Testis (tissue), 3 donors: ENCODE results near the gene GRIP1. TPM values are rescaled to one million over a fixed set of nuclear protein-coding genes. Genes with fewer than 3 reads are reported as not detected.
"Not testable (repeated sequence)": the region's sequence is repeated elsewhere in the genome, so short reads cannot be mapped to it uniquely, and the experiment has no call there.

ENCODE experiments used
- DNase-seq: peaks from one replicate; pipeline ENCODE4 v3.0.0-alpha.2; 2019
- H3K27ac ChIP-seq, 2 donors: fragments of 200-600 bp; sonication (generic); one replicate each; pipeline ENCODE4 v1.5.1; 2019
- H3K27me3 ChIP-seq: fragments of 200-600 bp; sonication (generic); one replicate; pipeline ENCODE4 v1.5.1; 2019
- H3K36me3 ChIP-seq: fragments of 200-600 bp; sonication (generic); one replicate; pipeline ENCODE4 v1.5.1; 2017; ENCODE audit warnings: low read depth; ENCODE audit errors: missing control alignments
- H3K4me1 ChIP-seq: fragments of 200-600 bp; sonication (generic); one replicate; pipeline ENCODE4 v1.5.1; 2019
- H3K4me3 ChIP-seq, 2 donors: fragments of 200-600 bp; sonication (generic); one replicate each; pipeline ENCODE4 v1.5.1; 2017 to 2019
- H3K9me3 ChIP-seq: fragments of 200-600 bp; sonication (generic); one replicate; pipeline ENCODE4 v1.5.1; 2017
- POLR2A ChIP-seq: fragments of 450-650 bp; IDR thresholded peaks from one replicate; pipeline ENCODE4 v1.6.1; 2017; ENCODE audit warnings: antibody characterized with exemption, mild to moderate bottlenecking, moderate library complexity
- WGBS, 2 donors: methylation state at CpG; one replicate each; pipeline ENCODE4 v1.1.5; 2018; 5-methylcytosine and 5-hydroxymethylcytosine counted together
- intact Hi-C: fragments of 100-400 bp; cut with DNase I; formaldehyde crosslinking; loops from one replicate; pipeline ENCODE4 v1.15.1; 2023; ENCODE audit warnings: low total_unique reads
- polyA plus RNA-seq: library from polyadenylated mRNA; stranded (reverse); fragments of 350-450 nt; fragmentation: Illumina TruSeq; extraction: RNeasy Lipid Tissue Mini Kit (QIAGEN cat#74804); gene quantifications from one replicate; pipeline ENCODE4 v1.2.3, GENCODE V29; 2014; ENCODE audit warnings: low read depth, low replicate concordance; ENCODE audit not compliant: insufficient read depth
- total RNA-seq, 2 donors: library from RNA; depleted of rRNA; stranded (reverse); fragments of >200 nt; gene quantifications; one replicate each; pipeline ENCODE4 v1.2.3, GENCODE V29; 2016
- TF ChIP-seq, protein P1 (sequence below), 3 experiments: fragments of 450-650 bp in 2 of 3; fragments of 200-600 bp in 1 of 3; sonication (generic) in 1 of 3; IDR thresholded peaks; one replicate each; pipeline ENCODE4 v1.5.1; 2016 to 2019; ENCODE audit warnings: antibody characterized with exemption in 3 of 3, mild to moderate bottlenecking in 2 of 3, moderate library complexity in 1 of 3

GRIP1 gene
- total and polyA plus RNA-seq, 3 donors from 2014 or later = 12.0 to 14.0 (median 12.9) TPM

GRCh38 chr12:66503746-66504145 is 175.1 kb downstream of the GRIP1 start:
- H3K4me1 ChIP-seq = no peaks in the 10 kb centered on the region
- DNase-seq = no peak
- H3K27ac ChIP-seq = no peak overlapping the region
- H3K4me3 ChIP-seq = no peak overlapping the region
- H3K9me3 ChIP-seq = no peaks in the 10 kb centered on the region
- TF ChIP-seq, protein P1, sequence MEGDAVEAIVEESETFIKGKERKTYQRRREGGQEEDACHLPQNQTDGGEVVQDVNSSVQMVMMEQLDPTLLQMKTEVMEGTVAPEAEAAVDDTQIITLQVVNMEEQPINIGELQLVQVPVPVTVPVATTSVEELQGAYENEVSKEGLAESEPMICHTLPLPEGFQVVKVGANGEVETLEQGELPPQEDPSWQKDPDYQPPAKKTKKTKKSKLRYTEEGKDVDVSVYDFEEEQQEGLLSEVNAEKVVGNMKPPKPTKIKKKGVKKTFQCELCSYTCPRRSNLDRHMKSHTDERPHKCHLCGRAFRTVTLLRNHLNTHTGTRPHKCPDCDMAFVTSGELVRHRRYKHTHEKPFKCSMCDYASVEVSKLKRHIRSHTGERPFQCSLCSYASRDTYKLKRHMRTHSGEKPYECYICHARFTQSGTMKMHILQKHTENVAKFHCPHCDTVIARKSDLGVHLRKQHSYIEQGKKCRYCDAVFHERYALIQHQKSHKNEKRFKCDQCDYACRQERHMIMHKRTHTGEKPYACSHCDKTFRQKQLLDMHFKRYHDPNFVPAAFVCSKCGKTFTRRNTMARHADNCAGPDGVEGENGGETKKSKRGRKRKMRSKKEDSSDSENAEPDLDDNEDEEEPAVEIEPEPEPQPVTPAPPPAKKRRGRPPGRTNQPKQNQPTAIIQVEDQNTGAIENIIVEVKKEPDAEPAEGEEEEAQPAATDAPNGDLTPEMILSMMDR (IDR thresholded peaks at IDR 0.05) = no peak
- TF ChIP-seq POLR2A = no peak
- WGBS, 2 donors = 90 to 100% methylated on average over 1 of the region's 1 CpG
- H3K27me3 ChIP-seq = no peaks in the 10 kb centered on the region
- intact Hi-C loops = no loop called here
- no peaks in the 10 kb centered on the region for H3K36me3 ChIP-seq

DNA sequence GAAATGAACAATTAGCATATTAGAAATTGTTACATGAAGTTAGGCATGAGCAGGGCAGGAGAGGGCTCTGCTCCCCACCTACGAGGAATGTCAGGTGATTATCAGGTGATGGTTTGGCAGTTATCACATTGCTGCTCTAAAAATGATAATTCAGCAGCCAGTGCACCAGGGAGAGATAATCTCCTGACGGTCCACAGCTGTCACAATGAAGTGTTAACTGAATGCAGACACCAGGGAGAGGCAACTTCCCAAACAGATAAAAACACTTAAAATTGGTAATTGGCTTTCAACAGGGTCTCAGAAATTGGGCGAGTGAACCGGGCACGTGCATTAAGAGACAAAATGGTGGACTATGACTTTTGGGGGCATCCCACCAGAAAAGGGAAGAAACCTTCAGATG is 176.0 kb downstream of the GRIP1 start:
- 61 to 67% methylated on average over 5 of the region's 5 CpGs for WGBS, 2 donors
- Histone ChIP-seq H3K4me3 (no peak overlapping the region), H3K27me3 (no peaks in the 10 kb centered on the region), H3K9me3 (no peaks in the 10 kb centered on the region), H3K4me1 (no peaks in the 10 kb centered on the region), H3K36me3 (no peaks in the 10 kb centered on the region), H3K27ac (no peak overlapping the region)
- intact Hi-C loops = no loop called here
- TF ChIP-seq, protein P1 (IDR thresholded peaks at IDR 0.05) = no peak
- no peak for TF ChIP-seq POLR2A
- DNase-seq = no peak

DNA sequence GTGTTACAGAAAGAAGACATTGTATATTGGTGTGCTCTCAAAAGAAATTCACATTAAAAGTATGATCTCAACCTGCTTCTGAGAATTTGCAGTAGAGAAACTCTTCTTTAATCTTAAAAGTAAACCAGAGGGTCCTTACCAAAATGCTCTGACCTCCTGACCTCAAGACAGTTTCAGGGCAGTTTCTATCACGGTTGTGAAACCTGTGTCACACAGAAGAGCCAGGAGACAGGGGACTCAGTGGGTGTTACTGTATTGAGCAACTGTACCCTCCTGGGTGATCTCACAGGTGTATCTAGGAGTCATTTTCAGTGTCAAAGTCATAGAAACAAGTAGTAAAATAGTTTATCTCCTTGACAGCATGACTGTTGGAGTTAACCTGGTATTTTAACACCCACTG is 178.0 kb downstream of the GRIP1 start:
- 47 to 68% methylated on average over 1 of the region's 1 CpG for WGBS, 2 donors
- Histone ChIP-seq H3K27me3 (no peaks in the 10 kb centered on the region), H3K9me3 (no peaks in the 10 kb centered on the region), H3K36me3 (no peaks in the 10 kb centered on the region), H3K4me3 (no peak overlapping the region), H3K27ac (no peak overlapping the region), H3K4me1 (no peaks in the 10 kb centered on the region)
- intact Hi-C loops = no loop called here
- TF ChIP-seq, protein P1 (IDR thresholded peaks at IDR 0.05) = no peak
- no peak for TF ChIP-seq POLR2A
- DNase-seq = no peak

GRCh38 chr12:66500091-66500490 is 178.8 kb downstream of the GRIP1 start:
- Histone ChIP-seq H3K27me3 (no peaks in the 10 kb centered on the region), H3K4me1 (no peaks in the 10 kb centered on the region), H3K4me3 (no peak overlapping the region), H3K36me3 (no peaks in the 10 kb centered on the region), H3K9me3 (no peaks in the 10 kb centered on the region), H3K27ac (no peak overlapping the region)
- intact Hi-C loops = no loop called here
- no peak for TF ChIP-seq POLR2A
- TF ChIP-seq, protein P1 (IDR thresholded peaks at IDR 0.05) = no peak
- WGBS, 2 donors = 89 to 95% methylated on average over 3 of the region's 3 CpGs
- no peak for DNase-seq

- no peak for TF ChIP-seq POLR2A
- TF ChIP-seq, protein P1 (IDR thresholded peaks at IDR 0.05) = no peak
- intact Hi-C loops = no loop called here
- no peaks in the 10 kb centered on the region for H3K9me3 ChIP-seq
- H3K27me3 ChIP-seq = no peaks in the 10 kb centered on the region
- no peak for DNase-seq
- no peaks in the 10 kb centered on the region for H3K36me3 ChIP-seq
- H3K27ac ChIP-seq = no peak overlapping the region
- H3K4me1 ChIP-seq = no peaks in the 10 kb centered on the region
- no peak overlapping the region for H3K4me3 ChIP-seq
Measured at GRCh38 chr12:66499000-66499399, 179.9 kb downstream of the GRIP1 start.

GRCh38 chr12:66498059-66498458 is 180.8 kb downstream of the GRIP1 start:
- H3K4me1 ChIP-seq, H3K27me3 ChIP-seq, H3K9me3 ChIP-seq, intact Hi-C loops, H3K27ac ChIP-seq, DNase-seq, H3K36me3 ChIP-seq, H3K4me3 ChIP-seq: not testable (repeated sequence)
- WGBS, 2 donors = 83% methylated on average over 6 of the region's 6 CpGs
